ENCODE measurements around the gene NDUFS8.
"Not testable (repeated sequence)": the region's sequence is repeated elsewhere in the genome, so short reads cannot be mapped to it uniquely, and the experiment has no call there.

- not testable (repeated sequence) for TF ChIP-seq CTCF, POLR2A (IDR thresholded peaks at IDR 0.05)
Observed at GRCh38 chr11:67981226-67981625, 49.3 kb upstream of the NDUFS8 start.
